Left lobe of liver (tissue), 2 donors: ENCODE results near the gene COPG1. TPM values are rescaled to one million over a fixed set of nuclear protein-coding genes. Genes with fewer than 3 reads are reported as not detected.

ENCODE experiments used
- ATAC-seq: fragments of 200-7000 bp; cut with Tn5 transposase; one replicate; pipeline ENCODE4 v1.9.1; 2020; ENCODE audit warnings: mild to moderate bottlenecking, moderate library complexity
- DNase-seq: peaks from one replicate; pipeline ENCODE4 v3.0.0-alpha.2; 2020; ENCODE audit warnings: low spot score
- total RNA-seq: library from RNA; stranded (reverse); gene quantifications from one replicate; pipeline ENCODE4 v1.2.1, GENCODE V29; 2021
- donor health status: DM: no; HTN: no; CAD: no; lungs with moderate emphysema.
- donor health status: DM: no; HTN: yes; CAD: no.

COPG1 gene
- total RNA-seq, 1 donor from 2014 or later: 114 TPM

DNA sequence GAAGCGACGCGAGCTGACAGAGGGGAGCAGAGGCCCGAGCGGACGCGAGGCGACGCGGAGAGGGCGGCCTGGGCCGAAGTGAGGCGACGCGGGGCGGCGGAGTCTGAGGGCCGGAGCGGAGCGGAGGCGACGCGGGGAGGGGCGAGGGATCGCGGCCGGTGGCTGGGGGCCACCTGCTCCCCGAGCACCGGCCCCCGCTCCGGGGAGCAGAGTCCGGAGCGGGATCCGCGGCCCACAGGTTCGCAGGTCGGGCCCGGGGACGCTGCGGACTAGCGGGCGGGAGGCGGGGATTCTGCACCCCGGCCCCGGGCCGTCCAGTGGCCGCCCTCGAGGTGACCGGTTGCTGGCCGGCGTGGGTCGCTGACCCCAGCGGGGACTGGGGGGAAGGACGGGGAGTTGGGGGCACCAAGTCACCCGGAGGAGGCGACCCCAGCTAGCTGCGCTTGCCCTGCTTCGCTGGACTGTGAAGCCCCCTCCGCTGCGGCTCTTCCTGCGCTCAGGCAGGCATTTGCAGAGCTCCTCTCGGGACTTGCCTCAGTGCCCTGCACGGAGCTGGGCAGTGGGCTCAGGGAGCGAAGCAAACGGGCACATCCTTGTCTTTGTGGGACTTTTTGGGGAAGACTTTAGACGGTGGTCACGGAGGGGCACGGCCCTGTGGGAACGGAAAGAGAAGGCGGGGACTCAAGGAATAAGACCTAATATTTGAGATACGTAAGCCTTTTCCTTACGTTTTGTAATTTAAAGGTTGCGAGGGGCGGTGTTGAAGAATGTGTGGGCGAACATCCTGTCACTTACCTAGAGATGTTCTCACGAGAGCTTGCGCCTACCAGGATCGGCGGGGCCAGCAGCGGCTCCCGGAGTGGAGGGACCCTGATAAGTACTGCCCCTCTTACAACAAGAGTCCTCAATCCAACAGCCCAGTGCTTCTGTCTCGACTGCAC lies 29.8 kb downstream of the COPG1 start:
- DNase-seq (peak; percentile 73), ATAC-seq (peak; percentile 65)

DNA sequence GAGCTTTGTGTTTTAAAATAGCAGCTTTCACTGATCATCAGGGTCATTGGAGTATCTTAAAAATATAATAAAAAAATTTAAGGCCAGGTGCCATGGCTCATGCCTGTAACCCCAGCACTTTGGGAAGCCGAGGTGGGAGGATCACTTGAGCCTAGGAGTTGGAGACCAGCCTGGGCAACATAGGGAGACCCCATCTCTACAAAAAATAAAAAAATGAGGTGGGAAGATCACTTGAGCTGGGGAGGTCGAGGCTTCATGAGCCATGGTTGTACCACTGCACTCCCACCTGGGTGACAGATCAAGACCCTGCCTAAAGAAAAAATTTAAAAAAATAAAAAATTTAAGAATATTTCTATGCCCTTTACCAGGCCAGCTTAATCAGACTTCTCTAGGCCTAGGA lies 30.8 kb downstream of the COPG1 start:
- ATAC-seq (no peak), DNase-seq (no peak)

DNA sequence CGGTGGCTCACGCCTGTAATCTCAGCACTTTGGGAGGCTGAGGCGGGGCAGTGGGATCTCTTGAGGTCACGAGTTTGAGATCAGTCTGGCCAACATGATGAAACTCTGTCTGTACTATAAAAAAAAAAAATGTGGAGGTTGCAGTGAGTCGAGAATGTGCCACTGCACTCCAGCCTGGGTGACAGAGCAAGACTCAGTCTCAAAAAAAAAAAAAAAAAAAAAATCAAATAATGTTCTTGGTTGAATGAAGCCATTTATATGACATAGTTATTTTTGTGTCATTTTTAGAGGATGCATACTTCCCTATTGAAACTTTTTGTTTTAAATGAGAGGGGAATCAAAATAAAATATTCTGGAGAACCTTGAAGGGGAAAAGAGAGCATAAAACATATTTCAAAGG lies 32.3 kb downstream of the COPG1 start:
- DNase-seq (no peak), ATAC-seq (no peak)

DNA sequence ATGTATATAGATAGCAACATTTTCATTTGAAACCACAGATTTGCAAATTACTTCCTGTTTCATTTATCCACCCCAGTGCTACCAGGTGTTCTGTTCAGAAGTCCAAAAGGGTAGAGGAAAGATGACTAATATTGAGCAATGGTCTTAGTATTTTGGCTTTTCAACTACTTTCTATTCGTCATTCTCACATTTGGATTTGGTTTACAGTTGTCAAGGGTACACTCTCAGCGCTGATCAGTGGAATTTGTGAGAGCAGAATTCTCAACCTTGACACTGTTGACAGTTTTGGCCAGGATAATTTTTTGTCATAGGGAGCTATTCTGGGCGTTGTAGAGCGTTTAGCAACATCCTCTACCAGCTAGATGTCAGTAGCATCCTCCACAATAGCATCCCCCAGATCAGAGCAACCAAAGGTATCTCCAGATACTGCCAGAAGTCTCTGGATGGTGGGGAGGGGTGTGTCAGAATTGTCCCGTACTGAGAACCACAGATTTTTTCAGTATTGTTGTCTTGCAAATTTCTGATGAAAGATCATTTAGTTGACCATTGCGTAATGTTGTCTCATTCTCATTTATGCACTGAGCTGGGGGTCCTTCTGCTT lies 33.4 kb downstream of the COPG1 start:
- no peak for DNase-seq
- peak; percentile 24 for ATAC-seq

DNA sequence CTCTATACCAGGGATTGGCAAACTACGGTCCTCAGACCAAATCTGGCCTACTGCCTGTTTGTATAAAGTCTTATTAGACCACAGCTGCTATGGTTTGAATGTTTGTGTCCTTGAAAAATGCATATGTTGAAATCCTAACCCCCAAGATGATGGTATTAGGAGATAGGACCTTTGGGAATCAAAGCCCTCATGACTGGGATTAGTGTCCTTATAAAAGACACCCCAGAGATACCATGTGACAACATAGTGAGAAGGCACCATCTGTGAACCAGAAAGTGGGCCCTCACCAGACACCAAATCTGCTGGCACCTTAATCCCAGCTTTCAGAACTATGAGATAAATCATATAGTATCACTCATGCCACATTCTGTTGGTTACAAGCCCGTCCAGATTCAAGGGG lies 36.7 kb downstream of the COPG1 start:
- DNase-seq (no peak), ATAC-seq (no peak)

DNA sequence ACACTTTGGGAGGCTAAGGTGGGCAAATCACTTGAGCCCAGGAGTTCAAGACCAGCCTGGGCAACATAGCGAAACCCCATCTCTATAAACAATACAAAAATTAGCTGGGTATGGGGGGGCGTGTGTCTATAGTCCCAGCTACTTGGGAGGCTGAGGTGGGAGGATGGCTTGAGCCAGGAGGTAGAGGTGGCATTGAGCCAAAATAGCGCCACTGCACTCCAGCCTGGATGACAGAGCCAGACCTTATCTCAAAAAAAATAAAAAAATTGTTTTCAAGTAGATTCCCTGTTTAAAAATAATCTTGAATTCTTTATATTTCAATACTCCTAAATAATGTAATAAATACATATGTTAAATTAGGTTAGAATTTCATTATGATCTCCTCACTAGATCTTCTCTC lies 39.0 kb downstream of the COPG1 start:
- ATAC-seq (no peak), DNase-seq (no peak)

DNA sequence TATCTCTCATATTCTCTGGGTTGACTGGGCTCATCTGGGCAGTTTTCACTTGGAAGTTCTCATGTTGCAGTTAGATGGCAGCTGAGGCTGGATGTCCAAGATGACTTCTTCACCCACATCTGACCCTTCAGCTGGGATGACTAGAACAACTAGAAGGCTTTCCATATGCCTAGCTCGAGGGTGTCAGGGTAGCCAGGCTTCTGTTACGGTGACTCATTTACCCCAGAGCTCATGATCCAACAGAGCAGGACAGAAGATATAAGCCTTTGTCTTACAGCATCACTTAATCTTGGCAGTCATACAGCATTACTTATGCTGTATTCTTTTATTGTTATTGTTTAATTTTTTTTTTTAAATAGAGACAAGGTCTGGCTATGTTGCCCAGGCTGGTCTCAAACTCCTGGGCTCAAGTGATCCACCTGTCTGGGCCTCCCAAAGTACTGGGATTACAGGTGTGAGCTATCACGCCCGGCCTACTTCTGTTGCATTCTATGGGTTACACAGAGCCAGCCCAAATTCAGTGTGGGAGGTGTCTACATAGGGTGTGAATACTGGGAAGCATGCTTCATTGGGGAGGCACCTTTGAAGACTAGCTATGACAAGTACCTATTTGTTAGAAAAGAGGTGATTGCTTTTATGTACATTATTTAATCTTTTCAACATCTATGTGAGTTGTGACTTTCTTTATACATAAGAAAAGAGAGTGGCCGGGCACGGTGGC lies 40.0 kb downstream of the COPG1 start:
- ATAC-seq: no peak
- no peak for DNase-seq

DNA sequence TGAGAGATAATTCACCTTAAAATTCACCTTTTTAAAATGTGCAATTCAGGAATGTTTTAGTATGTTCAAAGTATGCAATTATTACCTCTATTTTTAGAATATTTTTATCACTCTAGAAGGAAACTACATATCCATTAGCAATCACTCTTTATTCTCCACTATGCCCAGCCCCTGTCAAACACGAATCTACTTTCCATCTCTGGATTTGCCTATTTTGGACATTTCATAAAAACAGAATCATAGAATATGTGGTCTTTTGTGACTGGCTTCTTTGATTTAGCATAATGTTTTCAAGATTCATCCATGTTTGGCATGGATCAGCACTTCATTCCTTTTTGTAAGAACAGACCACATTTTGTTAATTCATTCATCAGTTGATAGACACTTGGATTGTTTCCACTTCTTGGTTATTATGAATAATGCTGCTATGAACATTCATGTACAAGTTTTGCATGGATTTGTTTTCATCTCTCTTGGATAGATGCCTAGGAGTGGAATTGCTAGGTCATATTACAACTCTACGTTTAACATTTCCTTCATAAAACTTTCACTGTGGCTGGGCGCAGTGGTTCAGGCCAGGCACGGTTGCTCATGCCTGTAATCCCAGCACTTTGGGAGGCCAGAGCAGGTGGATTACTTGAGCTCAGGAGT lies 42.0 kb downstream of the COPG1 start:
- ATAC-seq (no peak), DNase-seq (no peak)

DNA sequence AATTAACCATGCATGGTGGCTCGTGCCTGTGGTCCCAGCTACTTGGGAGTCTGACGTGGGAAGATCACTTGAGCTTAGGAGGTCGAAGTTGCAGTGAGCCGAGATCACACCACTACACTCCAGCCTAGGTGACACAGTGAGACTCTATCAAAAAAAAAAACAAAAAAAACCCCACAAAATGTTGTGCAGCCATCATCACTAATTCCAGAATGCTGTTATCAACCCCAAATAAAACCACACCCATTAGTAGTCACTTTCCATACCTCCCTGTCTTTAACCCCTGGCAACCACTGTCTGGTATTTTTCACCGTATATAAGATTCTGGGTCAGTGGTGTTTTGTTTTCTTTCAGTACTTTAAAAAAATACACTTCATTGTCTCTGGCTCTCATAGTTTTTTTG lies 45.9 kb downstream of the COPG1 start:
- ATAC-seq: no peak
- no peak for DNase-seq

DNA sequence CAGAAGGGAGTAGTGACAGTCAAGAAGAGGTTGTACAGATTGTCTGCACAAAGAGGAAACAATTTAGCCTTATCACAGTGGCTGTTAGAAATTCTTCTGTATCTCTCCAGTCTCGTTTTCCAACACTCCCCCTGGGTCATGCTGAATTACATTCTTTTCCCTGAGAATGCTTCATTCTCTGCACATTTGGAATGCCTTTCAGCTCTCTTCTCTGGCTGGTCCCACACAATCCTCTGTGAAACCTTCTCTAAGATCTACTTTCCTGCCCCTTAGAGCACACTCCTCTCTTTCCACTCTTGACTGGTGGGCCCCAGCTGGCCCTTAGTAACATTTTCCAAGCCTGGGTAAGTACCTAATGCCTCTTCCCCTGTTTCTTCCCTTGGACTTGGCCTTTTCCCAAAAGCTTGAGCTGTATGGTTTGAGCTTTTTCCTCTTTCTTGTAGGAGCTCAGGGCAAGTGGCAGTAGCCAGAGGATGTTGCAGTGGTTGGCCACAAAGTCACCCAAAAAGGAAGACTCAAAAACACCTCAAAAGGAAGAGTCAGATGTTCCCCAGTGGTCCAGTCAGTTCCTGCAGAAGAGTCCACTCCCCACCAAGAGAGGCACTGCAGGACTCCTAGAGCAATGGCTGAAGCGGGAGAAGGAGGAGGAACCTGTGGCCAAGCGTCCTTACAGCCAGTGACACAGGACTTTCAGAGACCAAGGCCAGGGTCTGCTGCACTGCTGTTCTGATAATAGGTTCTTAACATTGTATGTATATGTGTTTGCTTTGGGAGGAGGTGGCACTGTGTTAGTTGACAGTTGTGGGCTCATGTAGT lies 54.9 kb downstream of the COPG1 start:
- DNase-seq (no peak), ATAC-seq (no peak)

DNA sequence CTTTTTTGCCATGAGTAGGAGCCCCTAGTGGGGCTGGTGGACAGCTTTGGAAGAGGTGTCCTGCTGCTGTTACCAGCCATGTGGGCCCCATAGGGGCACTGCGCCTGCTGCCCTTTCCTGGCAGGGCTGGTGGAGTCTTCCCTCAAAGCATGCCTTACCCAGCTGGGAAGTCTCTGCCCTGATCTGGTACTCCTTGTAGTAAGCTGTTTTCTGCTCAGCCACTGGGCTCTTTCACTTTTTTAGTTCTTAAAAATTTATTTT lies 55.5 kb downstream of the COPG1 start:
- DNase-seq: no peak

DNA sequence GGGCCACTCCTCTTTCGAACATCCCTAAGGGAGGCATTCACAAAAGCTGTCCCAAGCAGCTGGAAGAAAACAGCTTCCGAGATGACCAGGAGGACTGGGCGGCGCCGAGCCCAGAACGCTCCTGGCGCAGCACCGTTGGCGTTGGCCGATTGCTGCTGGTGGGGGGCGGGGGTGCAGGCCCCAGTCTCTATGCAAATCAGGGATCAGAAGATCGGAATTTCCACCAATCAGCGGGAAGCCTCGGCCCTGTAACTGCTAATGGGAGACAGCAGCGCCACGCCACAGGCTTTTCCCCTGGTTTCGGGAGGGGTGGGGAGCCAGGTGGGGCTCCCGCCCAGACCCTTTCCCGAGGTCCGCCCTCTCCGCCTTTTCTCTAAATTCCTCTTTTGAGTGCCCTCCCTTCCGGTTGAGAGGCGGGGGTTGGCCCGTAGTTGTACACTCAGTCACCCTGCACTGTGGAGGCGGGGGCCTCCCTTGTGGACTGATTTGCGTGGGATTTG lies 56.2 kb downstream of the COPG1 start:
- no peak for DNase-seq
- peak; percentile 53 for ATAC-seq

More for the DNA sequence above, 55.5 kb downstream of the COPG1 start:
- no peak for ATAC-seq

DNA sequence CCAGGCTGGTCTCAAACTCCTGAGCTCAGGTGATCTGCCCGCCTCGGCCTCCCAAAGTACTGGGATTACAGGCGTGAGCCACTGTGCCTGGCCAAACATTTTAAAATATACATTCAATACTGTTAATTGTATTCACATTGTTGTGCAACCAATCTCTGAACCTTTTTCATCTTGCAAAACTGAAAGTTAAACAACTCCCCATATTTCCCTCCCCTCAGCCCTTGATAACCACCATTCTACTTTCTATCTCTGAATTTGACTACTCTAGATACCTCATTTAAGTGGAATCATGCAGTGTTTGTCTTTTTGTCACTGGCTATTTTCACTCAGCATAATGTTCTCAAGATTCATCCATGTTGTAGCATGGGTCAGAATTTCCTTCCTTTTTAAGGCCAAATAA lies 59.2 kb downstream of the COPG1 start:
- no peak for DNase-seq
- ATAC-seq: no peak

DNA sequence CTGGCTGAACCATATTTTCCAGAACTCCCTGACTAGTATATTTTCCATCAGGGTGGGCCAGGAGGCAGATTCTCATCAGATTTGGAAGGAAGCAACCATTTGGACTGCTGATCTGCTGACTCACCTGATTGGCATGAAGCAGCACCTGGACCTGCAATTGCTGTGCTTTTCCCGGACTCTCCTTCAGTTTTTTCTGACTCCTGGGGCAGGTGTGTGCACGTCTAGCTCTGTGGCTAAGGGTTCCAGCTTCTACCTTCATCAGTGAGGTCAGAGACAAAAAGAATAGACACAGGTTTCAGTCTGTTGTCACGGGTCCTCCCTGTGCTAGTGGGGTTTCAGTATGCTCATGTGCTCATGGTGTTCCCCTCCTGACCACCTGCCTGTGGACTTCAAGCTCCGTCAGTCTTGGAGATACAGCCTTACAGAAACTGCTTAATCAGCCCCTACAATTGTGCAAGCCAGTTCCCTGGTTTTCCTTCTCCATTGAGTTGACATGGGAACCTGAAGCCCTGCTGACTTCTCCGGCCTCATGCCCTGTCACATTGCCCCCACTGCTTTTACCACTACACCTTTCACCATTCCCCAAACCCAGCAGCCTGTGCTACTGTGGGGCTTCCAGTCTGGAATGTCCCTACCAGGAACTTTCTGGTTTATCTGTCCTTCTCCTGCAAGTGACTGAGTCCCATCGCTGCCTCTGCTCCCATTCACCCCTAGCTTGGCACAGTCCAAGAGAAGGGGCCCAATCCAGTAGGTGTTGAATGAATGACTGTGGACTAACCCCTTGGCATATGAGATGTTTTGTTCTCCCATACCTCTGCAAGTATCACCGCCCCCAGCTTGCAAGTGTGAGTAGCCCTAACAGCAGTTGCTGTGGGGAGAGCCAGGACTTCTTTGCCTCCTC lies 61.0 kb downstream of the COPG1 start:
- DNase-seq (no peak), ATAC-seq (no peak)

DNA sequence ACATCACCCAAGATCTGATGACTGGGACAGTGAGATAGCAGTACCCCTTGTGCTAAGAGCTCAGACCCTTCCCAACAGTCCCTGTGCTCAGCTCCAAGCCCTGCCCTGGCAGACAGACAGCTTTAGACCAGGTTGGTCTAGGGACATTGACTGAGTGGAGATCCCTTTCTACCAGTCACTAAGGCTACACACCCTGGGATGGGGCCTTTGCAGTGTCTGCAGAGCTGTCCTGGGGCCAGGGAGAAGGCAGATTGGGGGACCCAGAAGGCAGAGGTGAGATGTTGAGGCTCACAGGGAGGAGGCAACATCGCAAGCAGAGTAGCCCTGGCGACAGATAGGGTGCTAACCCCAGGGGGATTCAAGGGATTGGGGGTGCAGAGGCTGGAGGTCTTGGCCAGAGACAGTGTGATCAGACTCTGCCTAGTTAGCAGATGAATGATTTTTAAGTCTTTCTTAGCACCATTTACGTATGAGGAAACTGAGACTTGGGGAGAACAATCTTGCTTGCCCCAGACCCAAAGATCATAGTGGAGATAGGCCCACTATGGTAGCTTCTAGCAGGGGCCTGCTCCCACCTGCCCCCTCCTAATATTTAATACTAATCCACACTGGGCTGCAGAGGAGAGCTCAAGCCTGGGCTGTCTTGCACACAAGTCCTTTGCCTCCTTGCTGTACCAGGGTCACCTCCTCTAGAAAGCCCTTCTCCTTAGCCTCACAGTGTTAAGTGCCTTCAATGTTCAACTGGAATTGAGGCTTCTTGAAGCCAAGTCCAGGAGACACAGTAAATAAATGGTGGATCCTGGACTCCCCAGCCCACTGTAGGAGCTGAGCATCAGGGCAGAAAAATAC lies 61.9 kb downstream of the COPG1 start:
- ATAC-seq: no peak
- DNase-seq: no peak

DNA sequence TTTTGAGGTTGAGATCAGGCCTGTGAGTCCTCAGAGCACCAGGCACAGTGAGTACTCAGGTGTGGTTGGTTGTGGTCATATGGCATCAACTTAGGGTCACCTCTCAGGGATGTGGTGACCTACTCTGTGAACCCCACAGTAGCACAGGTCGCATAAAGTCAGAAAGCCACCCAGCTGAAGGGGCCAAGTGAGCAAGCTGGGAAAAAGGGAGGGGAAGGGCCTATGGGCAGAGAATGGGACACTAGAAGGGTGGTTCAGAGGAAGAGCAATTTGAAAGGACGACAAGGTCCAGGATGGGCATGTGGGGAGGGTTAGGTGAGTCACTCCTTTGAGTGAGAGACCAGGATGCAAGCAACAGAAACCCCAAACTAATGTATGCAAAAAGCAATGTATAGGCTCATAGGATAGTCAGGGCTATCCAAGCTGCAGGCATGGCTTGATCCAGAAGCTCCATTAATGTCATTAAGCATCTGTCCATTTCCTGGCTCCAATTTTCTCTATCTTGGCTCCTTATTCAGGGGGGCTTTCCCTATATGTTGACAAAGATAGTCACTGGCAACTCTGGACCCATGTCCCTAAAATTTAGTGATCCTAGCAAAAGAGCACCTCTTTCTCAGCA lies 62.7 kb downstream of the COPG1 start:
- no peak for ATAC-seq
- no peak for DNase-seq

DNA sequence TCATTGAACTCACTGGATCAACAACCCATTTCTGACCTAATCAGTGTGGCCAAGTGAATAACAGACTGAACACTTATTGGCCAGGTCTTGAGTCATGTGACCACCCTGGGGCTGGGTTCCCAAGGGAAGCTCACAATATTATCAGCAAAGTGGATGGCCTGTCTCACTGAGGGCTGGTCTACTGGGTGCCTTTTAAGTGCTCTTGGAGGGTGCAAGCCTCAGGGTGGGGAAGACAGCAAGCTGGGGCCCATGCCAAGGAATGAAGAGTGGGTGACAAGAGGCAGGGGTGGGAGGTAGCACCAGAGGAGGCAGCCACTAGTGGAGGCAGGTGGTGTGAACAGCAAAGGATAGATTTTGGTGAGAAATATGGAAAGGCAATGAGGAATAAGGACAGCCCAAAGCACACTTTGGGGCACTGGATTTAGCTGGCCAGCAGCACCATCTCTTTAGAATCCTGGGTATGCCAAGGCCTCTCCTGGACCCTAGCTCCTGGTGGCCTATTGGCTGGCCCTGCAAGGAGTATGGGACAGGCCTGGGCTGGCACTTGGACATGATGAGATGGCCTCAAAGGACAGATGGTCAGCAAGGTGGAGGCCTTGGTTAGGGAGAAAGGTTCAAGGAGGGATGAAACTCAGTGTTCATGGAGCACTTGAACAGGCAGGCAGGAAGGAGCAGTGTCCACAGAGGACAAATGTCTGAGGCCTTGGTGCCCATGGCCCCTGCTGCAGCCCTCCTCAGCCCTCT lies 63.4 kb downstream of the COPG1 start:
- ATAC-seq: no peak
- DNase-seq: no peak

DNA sequence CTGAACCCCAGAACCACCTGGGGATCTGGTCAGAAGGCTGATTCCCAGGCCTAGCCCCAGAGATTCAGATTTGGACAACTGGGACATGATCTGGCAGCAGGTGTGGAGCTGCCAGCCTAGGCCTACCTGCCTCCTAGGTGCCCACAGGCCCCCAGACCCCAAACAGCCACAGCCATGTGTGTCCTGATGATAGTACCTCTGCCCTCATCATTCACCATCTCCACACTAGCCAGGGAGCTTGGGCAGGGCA lies 63.9 kb downstream of the COPG1 start:
- ATAC-seq: no peak
- DNase-seq: no peak
